Stomach (tissue), 9 donors: ENCODE measurements around the gene FARSA. TPM values are rescaled to one million over a fixed set of nuclear protein-coding genes. Genes with fewer than 3 reads are reported as not detected.

Experiments used
- DNase-seq, 2 donors: peaks; one replicate each; pipeline versions ENCODE4 v3.0.0 to v3.0.0-alpha.2; 2013 to 2019
- H3K27ac ChIP-seq, 5 donors: fragments of 200-600 bp in 4 of 5; sonication (generic) in 4 of 5; one replicate each; pipeline ENCODE4 v1.5.1; 2013 to 2019; ENCODE audit warnings: mild to moderate bottlenecking in 1 of 5, moderate library complexity in 1 of 5
- H3K27me3 ChIP-seq, 3 donors: fragments of 200-600 bp; sonication (generic); one replicate each; pipeline ENCODE4 v1.5.1; 2017 to 2019; ENCODE audit warnings: mixed run types in 1 of 3
- H3K36me3 ChIP-seq, 4 donors: fragments of 200-600 bp; sonication (generic); 1 replicate in 3 of 4; 2 replicates in 1 of 4; pipeline ENCODE4 v1.5.1; 2016 to 2019
- H3K4me1 ChIP-seq, 4 donors: fragments of 200-600 bp; sonication (generic); one replicate each; pipeline ENCODE4 v1.5.1; 2016 to 2019
- H3K4me3 ChIP-seq, 4 donors: fragments of 200-600 bp; sonication (generic) in 3 of 4; one replicate each; pipeline ENCODE4 v1.5.1; 2016 to 2019; ENCODE audit warnings: mild to moderate bottlenecking in 1 of 4
- H3K9me3 ChIP-seq, 4 donors: fragments of 200-600 bp; sonication (generic); one replicate each; pipeline ENCODE4 v1.5.1; 2016 to 2019
- CTCF ChIP-seq, 7 experiments: fragments of 450-650 bp in 4 of 7; fragments of 200-600 bp in 3 of 7; sonication (generic) in 3 of 7; IDR thresholded peaks; one replicate each; pipeline ENCODE4 v1.5.1; 2016 to 2019; ENCODE audit warnings: antibody characterized with exemption in 7 of 7, control low read depth in 2 of 7, mild to moderate bottlenecking in 1 of 7
- EP300 ChIP-seq: sonication (generic); formaldehyde crosslinking; IDR thresholded peaks from one replicate; pipeline ENCODE4 v1.6.1; 2017; ENCODE audit warnings: antibody characterized with exemption
- POLR2A ChIP-seq, 4 donors: fragments of 450-650 bp; IDR thresholded peaks; one replicate each; pipeline ENCODE4 v1.6.1; 2016; ENCODE audit warnings: antibody characterized with exemption in 4 of 4, control low read depth in 2 of 4, mild to moderate bottlenecking in 1 of 4, moderate library complexity in 1 of 4
- POLR2AphosphoS5 ChIP-seq, 3 donors: sonication (generic); formaldehyde crosslinking; IDR thresholded peaks; one replicate each; pipeline ENCODE4 v1.6.1; 2016; ENCODE audit warnings: antibody characterized with exemption in 3 of 3
- WGBS, 5 donors: extraction: QIAGEN DNeasy Blood & Tissue Kit in 3 of 5; methylation state at CpG; one replicate each; pipeline versions ENCODE4 v1.1.5 to v1.1.7; 2013 to 2018; 5-methylcytosine and 5-hydroxymethylcytosine counted together
- intact Hi-C: fragments of 100-400 bp; cut with DNase I; formaldehyde crosslinking; loops from one replicate; pipeline ENCODE4 v1.15.1; 2023; ENCODE audit warnings: low total_unique reads
- polyA plus RNA-seq, 3 donors: library from polyadenylated mRNA; stranded (reverse); fragments of 200-250 nt; gene quantifications; one replicate each; pipeline ENCODE4 v1.2.3, GENCODE V29; 2013
- total RNA-seq, 5 donors: library from RNA; depleted of rRNA; stranded (reverse); fragments of >200 nt; gene quantifications; one replicate each; pipeline versions ENCODE4 v1.1.0 to v1.2.3, GENCODE V29; 2014 to 2016
- donor health status: healthy with polysubstance abuse.
- donor health status: Bipolar disorder and iron deficiency.
- donor health status: healthy.

FARSA gene
- total and polyA plus RNA-seq, 8 donors: 27.2 to 125 (median 39.8) TPM

DNA sequence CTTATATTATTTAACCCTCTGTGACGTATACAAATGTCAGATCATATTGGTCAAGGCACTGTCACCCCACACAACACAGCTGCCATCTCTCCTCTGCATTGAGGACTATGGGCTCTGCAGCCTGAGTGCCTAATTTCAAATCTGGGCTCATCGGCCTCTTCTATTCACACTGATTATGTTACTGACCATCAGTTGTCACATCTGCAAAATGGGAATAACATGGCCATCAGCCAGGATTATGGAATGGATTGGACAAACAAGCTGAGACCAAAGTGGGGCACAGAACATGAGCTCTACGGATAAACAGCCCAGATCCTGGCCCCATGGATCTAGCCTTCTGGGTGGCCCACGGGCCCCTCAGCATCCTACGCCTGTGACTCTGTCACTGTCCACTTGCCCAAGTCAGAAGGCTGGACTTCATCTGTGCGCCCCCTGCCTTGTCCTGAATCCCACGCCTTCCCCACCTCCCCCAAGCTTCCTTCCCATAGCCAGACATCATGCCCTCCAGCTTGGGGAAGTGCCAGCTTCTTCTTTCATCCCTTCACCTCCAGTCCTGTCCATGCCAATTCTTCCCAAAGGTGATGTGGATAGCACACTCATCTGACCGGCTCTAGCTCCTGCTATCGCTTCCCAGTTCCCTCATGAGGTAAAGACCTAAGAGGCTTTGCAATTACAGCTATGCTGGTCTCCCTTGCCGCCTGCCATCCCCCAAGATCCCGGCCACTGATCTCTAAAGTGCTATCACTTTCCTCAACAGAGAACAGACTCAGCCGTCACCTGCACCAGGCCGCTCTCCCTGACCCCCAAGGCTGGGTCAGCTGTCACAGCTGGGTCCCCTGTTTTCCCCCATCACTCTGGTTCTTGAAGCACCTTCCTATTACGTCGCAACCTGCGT is 872 bp downstream of the FARSA start:
- TF ChIP-seq CTCF (IDR thresholded peaks at IDR 0.05) (no peak), POLR2AphosphoS5 (IDR thresholded peaks at IDR 0.05) (no peak), EP300 (no peak), POLR2A (IDR thresholded peaks at IDR 0.05) (no peak)
- H3K27ac ChIP-seq: peak overlapping the region; percentile 81 to 91 (median 85)
- H3K36me3 ChIP-seq: peaks cover 28 to 36% (median 33%) of the 10 kb centered on the region in 4 donors
- no peaks in the 10 kb centered on the region for H3K9me3 ChIP-seq
- peak overlapping the region; percentile 80 to 97 (median 92) for H3K4me3 ChIP-seq
- DNase-seq: no peak
- intact Hi-C loops: loop anchor here (10.0 kb wide), 1 partner anchor 48 kb away; the partner anchor contains the start of genes DNASE2 and KLF1
- peaks cover 18 to 43% (median 28%) of the 10 kb centered on the region in 4 donors for H3K4me1 ChIP-seq
- WGBS, 5 donors: 25 to 28% (median 26%) methylated on average over 16 of the region's 16 CpGs
- H3K27me3 ChIP-seq: no peaks in the 10 kb centered on the region

GRCh38 chr19:12930002-12930645 is 3.4 kb downstream of the FARSA start:
- Histone ChIP-seq H3K36me3 (peaks cover 53 to 61% (median 58%) of the 10 kb centered on the region in 4 donors), H3K27me3 (no peaks in the 10 kb centered on the region), H3K9me3 (no peaks in the 10 kb centered on the region), H3K4me3 (no peak overlapping the region), H3K4me1 (peaks cover 11 to 32% (median 23%) of the 10 kb centered on the region in 4 donors), H3K27ac (no peak overlapping the region)
- intact Hi-C loops: loop anchor here (10.0 kb wide), 1 partner anchor 45 kb away; the partner anchor contains the start of genes DNASE2 and KLF1
- no peak for DNase-seq
- 88 to 96% (median 91%) methylated on average over 10 to 19 of the region's 19 CpGs for WGBS, 5 donors
- no peak for TF ChIP-seq EP300
- TF ChIP-seq POLR2A (IDR thresholded peaks at IDR 0.05): no peak
- no peak for TF ChIP-seq CTCF (IDR thresholded peaks at IDR 0.05)
- TF ChIP-seq POLR2AphosphoS5 (IDR thresholded peaks at IDR 0.05): no peak

GRCh38 chr19:12924621-12925310 is 8.7 kb downstream of the FARSA start:
- no peak for TF ChIP-seq POLR2A (IDR thresholded peaks at IDR 0.05)
- TF ChIP-seq POLR2AphosphoS5 (IDR thresholded peaks at IDR 0.05): no peak
- TF ChIP-seq CTCF (IDR thresholded peaks at IDR 0.05): no peak
- TF ChIP-seq EP300: no peak
- Histone ChIP-seq H3K27ac (no peak overlapping the region), H3K9me3 (no peaks in the 10 kb centered on the region), H3K4me1 (peaks cover 0 to under 1% (median under 1%) of the 10 kb centered on the region in 4 donors), H3K36me3 (peaks cover 72 to 78% (median 77%) of the 10 kb centered on the region in 4 donors), H3K4me3 (no peak overlapping the region), H3K27me3 (no peaks in the 10 kb centered on the region)
- no peak for DNase-seq
- WGBS, 5 donors: 90 to 96% (median 95%) methylated on average over 14 to 29 of the region's 29 CpGs
- intact Hi-C loops: no loop called here

DNA sequence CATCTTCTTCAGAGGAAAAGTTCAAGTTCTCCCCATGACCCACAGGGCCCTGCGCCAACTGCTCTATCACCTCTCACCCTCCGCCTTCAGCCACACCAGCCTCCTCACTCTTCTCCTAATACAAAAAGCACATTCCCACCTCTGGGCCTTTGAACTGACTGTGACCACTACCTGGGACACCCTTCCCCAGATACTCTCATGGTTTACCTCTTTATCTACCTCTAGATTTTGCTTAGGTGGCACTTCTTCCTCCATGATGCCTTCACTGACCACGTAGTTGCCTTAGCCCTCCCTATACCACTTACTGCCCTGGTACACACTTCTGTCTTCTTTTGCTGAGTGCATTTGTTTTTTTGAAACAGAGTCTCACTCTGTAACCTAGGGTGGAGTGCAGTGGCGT is 10.6 kb downstream of the FARSA start:
- no peaks in the 10 kb centered on the region for H3K27me3 ChIP-seq
- no peaks in the 10 kb centered on the region for H3K9me3 ChIP-seq
- H3K36me3 ChIP-seq: peaks cover 54 to 60% (median 59%) of the 10 kb centered on the region in 4 donors
- no peak for TF ChIP-seq CTCF (IDR thresholded peaks at IDR 0.05)
- TF ChIP-seq POLR2A (IDR thresholded peaks at IDR 0.05): no peak
- no peak for TF ChIP-seq POLR2AphosphoS5 (IDR thresholded peaks at IDR 0.05)
- no peak for TF ChIP-seq EP300
- H3K27ac ChIP-seq: no peak overlapping the region
- peaks cover 3 to 14% (median 11%) of the 10 kb centered on the region in 4 donors for H3K4me1 ChIP-seq
- WGBS, 5 donors: 93 to 99% (median 97%) methylated on average over 4 of the region's 4 CpGs
- intact Hi-C loops: no loop called here
- DNase-seq: no peak
- no peak overlapping the region for H3K4me3 ChIP-seq
